Measurements from ENCODE around the gene RALB.

The RALB gene

DNA sequence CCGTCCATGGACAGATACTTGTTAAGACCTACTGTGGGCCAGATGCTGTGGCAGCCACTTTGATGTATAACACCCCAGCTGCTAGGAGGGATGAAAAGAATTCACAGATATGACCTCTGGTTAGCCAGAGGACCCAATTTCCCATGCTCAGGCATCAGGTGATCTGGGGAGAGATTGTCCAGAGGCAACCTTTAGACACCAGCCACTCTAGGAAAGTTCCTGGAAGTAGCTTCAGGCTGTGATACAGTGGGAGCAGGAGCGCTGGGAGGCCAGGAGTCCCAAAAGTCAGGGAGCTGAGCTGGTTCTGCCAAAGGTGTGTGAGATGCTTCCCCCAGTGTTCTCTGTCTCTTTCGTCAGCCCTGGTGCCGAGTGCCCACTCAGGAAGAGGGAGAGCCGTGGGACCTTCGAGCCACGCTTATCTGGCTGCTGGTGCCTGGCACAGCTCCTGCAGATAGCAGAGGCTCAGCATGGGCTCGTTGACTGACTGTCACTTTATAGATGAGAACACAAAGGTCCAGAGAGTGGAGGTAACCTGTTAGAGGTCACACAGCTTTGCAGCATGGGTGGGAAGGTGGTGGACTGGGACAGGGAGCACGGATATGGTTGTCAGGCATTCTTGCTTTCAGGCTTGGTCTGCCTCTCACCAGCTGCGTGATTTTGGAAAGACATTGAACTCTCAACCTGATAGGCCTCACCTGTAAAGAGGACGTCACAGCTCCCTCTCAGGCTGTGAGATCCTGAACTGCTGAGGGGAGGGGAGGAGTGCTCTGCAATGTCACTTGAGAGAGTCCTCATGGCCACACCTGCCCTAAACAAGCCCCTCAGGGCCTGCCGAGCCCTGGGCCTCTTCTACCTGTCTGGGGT, 7.8 kb upstream of the RALB start:
- DNase-seq (ENCODE audit: extremely low read depth, low read depth): no peak
- TF ChIP-seq CTCF (IDR thresholded peaks at IDR 0.05; ENCODE audit: low read depth, low read length): no peak

DNA sequence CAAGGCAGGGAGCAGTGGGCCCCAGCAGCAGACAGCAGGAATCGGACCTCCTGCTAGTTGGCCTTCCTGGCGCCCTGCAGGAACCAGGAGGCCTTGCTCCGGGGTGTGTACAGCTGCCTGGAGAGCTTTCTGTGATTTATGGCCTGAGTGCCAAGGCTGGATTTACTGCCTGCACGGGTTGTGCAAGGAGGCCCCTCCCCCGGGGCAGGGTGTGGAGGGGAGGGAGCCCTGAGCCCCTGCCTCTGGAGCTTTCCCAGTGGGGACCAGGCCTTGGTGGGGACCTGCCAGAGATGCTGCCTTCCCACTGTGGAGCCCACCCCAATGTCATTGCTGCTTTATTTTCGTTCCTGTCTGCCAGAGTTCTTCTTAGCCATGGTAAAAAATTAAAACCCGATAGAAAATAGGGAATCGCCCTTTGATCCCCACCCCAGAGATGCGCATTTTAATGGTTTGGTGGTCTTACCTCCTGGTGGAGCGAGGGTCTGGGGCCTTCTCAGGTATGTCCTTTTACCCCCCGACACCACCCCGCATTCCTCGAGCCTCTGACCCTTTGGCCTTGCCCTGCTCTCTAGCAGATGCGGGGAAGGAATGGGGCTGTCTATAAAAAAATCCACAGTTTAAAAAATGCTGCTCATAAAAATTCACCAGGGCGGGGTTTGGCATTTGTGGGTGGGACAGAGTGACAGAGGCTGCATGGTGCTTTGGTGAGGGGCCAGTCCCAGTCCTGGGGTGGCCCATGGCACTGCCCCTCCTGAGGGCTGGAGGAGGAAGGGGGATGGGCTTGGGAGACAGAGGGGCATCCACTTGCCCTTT, 6.9 kb upstream of the RALB start:
- DNase-seq (ENCODE audit: extremely low read depth, low read depth): no peak

DNA sequence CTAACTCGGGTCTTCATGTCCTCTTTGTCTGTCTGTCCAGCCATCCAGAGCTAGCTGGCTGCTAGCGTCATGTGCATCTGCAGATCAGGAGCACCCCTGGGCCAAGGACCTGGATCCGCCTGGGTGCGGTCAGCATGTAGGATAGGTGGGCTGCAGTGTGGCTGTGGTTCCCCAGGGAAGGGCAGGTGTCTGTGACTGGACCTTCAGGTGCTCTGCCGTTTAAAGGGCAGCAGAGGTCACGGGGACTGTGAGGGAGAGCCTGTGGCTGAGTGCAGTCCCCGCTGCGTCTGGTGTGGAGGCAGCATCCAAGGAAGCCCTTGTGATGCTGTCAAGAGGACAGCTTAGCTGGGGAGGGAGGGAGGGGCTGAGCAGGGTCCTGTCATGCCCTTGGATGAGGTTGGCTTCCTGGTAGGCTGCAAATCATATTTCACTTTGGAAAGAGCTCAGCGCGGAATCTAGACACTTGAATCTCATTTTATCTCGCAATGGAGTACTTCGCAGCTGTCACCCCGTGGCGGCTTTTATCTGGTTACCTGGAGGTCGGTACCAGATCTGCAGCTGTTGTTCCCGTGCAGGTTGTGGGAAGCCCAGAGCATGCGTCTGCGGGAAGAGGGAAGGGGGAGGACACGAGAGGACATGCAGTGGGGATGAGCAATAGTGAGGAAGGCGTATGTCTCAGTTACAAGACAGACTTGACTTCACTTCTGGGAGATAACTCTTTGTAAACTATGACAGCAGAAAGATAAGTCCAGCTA, 5.9 kb upstream of the RALB start:
- TF ChIP-seq CTCF (IDR thresholded peaks at IDR 0.05; ENCODE audit: low read depth, low read length): no peak
- no peak for DNase-seq (ENCODE audit: extremely low read depth, low read depth)

More for the DNA sequence above, 6.9 kb upstream of the RALB start:
- no peak for TF ChIP-seq CTCF (IDR thresholded peaks at IDR 0.05; ENCODE audit: low read depth, low read length)

GRCh38 chr2:120247851-120248250, 4.8 kb upstream of the RALB start:
- TF ChIP-seq CTCF (IDR thresholded peaks at IDR 0.05; ENCODE audit: low read depth, low read length): no peak
- DNase-seq (ENCODE audit: extremely low read depth, low read depth): no peak

DNA sequence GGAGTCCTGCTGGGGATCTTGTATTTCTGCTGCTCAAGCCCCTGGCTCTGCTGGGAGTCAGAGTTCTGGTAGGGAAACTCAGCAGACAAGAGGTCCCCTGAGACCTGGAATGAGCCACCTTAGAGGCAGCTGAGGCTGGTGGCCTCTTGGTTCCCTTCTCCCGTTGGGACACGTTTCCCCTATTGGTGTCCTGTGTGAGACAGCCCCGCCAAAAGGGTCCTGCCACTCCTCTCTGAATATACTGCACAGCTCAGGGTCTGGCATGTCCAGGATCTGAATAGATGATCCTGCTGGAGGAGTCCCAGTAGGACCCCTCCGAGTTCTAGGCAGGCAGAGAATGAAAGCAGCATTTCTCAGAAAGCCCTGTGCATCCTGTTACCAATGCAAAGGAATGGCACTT, 2.0 kb upstream of the RALB start:
- DNase-seq (ENCODE audit: extremely low read depth, low read depth): no peak
- no peak for TF ChIP-seq CTCF (IDR thresholded peaks at IDR 0.05; ENCODE audit: low read depth, low read length)

- no peak for TF ChIP-seq CTCF (IDR thresholded peaks at IDR 0.05; ENCODE audit: low read depth, low read length)
- DNase-seq (ENCODE audit: extremely low read depth, low read depth): no peak
Measured at GRCh38 chr2:120251078-120251477, 1.6 kb upstream of the RALB start.
